AG04450 (cell line): Measurements from ENCODE around the gene RFX2. TPM values are rescaled to one million over a fixed set of nuclear protein-coding genes. Genes with fewer than 3 reads are reported as not detected.

Experiments
- CTCF ChIA-PET: fragments of 300-600, 350-600 bp; formaldehyde crosslinking; extraction: SDS; loops from one replicate; lab custom pipeline; 2022; ENCODE audit warnings: antibody characterized with exemption, inconsistent platforms; lab: Charles Lee
- POLR2A ChIA-PET: fragments of 350-600 bp; formaldehyde crosslinking; extraction: SDS; loops from one replicate; lab custom pipeline; 2021; ENCODE audit warnings: antibody characterized with exemption, inconsistent platforms; lab: Yijun Ruan, JAX
- DNase-seq: peaks from one replicate; pipeline ENCODE4 v3.0.0-alpha.2; 2011; ENCODE audit warnings: low read depth, low spot score
- H3K27ac ChIP-seq: one replicate; pipeline ENCODE4 v1.5.1; 2012; ENCODE audit warnings: low read depth, low read length, control low read depth
- H3K27me3 ChIP-seq: one replicate; pipeline ENCODE4 v1.6.0; 2012; ENCODE audit warnings: low read length; ENCODE audit not compliant: control insufficient read depth, insufficient read depth
- H3K4me3 ChIP-seq: 2 replicates; pipeline ENCODE4 v1.5.1; 2011; ENCODE audit warnings: mild to moderate bottlenecking, low read depth, low read length, control low read depth
- H3K9me3 ChIP-seq: 2 replicates; pipeline ENCODE4 v1.5.1; 2012; ENCODE audit warnings: low read length; ENCODE audit not compliant: control insufficient read depth, insufficient read depth
- polyA minus RNA-seq: library from RNA; depleted of rRNA, polyadenylated mRNA; stranded (reverse); fragments of >200 nt; gene quantifications from 2 replicates; pipeline ENCODE4 v1.2.3, GENCODE V29; 2011; rRNA and poly(A)+ RNA removed
- polyA plus RNA-seq: library from polyadenylated mRNA; depleted of rRNA; stranded (reverse); fragments of >200 nt; gene quantifications from 2 replicates; pipeline ENCODE4 v1.2.3, GENCODE V29; 2011; rRNA removed
- TF ChIP-seq, protein P1 (sequence below): IDR thresholded peaks from 2 replicates; pipeline ENCODE4 v1.5.1; 2011; ENCODE audit warnings: low read depth, low read length, control low read depth, inconsistent platforms

RFX2 gene
- polyA plus RNA-seq: 2.7 and 2.9 TPM in 2 replicates
- polyA minus RNA-seq: 7.3 and 9.8 TPM in 2 replicates

DNA sequence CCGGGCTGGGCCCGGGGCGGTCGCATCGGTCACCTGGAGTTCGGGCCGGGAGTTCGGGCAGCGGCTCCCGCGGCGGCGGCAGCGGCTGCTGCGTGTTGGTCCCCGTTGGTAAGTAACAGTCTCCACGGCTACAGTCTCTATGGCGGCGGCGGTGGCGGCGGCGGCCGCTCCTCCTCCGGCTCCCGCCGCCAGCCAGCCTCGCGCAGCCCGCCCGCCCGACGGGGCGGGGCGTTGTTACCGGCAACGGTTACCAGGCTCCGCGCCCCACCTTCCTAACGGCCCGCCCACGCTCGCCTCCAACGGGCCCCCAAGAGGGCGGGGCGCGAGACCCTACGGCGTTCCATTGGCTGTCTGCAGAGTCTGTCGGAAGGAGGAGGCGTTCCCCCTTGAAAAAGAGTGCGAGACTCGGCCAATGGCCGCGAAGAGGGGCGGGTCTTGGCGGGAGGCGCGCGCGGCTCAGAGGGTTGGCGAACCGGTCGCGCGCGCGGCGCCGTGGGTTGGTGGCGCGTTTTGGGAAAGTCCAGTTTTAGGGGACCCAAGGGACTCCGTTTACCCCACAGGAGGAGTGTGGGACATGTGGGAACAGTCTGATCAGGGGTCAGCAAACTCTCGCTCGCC is at the start of gene RFX2:
Gene RFX2, minus strand, starts transcription at position 141 of the 618 bp plus-strand sequence. CDS start 63,004 bp downstream, outside the sequence.
- POLR2A ChIA-PET: interaction anchor here (0.5 kb wide), 1 partner anchor 128 kb away, joined by 3 read pairs; no protein-coding TSS in a partner anchor
- TF ChIP-seq, protein P1, sequence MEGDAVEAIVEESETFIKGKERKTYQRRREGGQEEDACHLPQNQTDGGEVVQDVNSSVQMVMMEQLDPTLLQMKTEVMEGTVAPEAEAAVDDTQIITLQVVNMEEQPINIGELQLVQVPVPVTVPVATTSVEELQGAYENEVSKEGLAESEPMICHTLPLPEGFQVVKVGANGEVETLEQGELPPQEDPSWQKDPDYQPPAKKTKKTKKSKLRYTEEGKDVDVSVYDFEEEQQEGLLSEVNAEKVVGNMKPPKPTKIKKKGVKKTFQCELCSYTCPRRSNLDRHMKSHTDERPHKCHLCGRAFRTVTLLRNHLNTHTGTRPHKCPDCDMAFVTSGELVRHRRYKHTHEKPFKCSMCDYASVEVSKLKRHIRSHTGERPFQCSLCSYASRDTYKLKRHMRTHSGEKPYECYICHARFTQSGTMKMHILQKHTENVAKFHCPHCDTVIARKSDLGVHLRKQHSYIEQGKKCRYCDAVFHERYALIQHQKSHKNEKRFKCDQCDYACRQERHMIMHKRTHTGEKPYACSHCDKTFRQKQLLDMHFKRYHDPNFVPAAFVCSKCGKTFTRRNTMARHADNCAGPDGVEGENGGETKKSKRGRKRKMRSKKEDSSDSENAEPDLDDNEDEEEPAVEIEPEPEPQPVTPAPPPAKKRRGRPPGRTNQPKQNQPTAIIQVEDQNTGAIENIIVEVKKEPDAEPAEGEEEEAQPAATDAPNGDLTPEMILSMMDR: no peak
- Histone ChIP-seq H3K27me3 (no peaks in the 10 kb centered on the region), H3K9me3 (no peaks in the 10 kb centered on the region), H3K27ac (no peak within 1 kb of the TSS), H3K4me3 (peak within 1 kb of the TSS; percentile 69)
- peak; percentile 95 for DNase-seq
- CTCF ChIA-PET: interaction anchor here (0.9 to 3.4 kb wide), 4 partner anchors 15 to 62 kb away, joined by 4 to 12 read pairs (median 4); no protein-coding TSS in a partner anchor

- POLR2A ChIA-PET: no interaction called here
Measured at GRCh38 chr19:6156033-6156432, 45.7 kb upstream of the RFX2 start.

DNA sequence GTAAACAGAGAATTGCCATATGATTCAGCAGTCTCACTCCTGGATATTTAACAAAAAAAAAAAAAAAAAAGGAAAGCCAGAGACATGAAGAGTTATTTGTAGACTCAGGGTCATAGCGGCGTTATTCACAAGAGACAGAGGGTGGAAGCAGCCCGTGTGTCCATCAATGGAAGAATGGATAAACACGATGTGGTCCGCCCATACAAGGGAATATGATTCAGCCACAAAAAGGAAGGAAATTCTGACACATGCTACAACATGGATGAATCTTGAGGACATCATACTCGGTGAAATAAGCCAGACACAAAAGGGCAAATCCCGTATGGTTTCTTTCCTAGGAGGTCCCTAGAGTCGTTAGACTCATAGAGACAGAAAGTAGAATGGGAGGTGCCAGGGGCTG is 40.0 kb upstream of the RFX2 start:
- POLR2A ChIA-PET: interaction anchor here (0.8 kb wide), 1 partner anchor 74 kb away, joined by 6 read pairs; no protein-coding TSS in a partner anchor
- CTCF ChIA-PET: no interaction called here

More at GRCh38 chr19:6156033-6156432, 45.7 kb upstream of the RFX2 start:
- CTCF ChIA-PET: no interaction called here
- DNase-seq: no peak
- TF ChIP-seq, protein P1: no peak
- Histone ChIP-seq H3K27ac (no peak overlapping the region), H3K4me3 (no peak overlapping the region), H3K27me3 (no peaks in the 10 kb centered on the region), H3K9me3 (peaks cover 7% of the 10 kb centered on the region; the same call in 1 of the 2 replicates)

DNA sequence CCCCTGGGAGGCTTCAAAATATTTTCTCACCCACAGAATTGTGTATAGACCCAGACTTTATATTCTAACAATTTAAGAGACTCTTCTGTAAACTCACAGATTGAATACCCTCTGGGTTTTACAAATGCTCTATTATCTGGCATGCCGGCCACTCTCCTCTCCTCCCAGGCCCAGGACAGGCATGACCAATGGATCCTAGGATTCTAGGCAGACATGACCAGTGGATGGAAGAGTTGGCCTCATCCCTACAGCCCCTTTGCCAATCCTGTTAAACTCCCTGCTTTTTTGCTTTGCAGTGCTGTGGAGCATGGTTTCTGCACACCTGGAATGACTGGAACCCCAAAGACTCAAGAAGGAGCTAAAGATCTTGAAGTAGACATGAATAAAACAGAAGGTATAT is 30.9 kb upstream of the RFX2 start:
- TF ChIP-seq, protein P1: no peak
- no peaks in the 10 kb centered on the region for H3K9me3 ChIP-seq
- ChIA-PET CTCF (no interaction called here), POLR2A (no interaction called here)
- no peak overlapping the region for H3K27ac ChIP-seq
- DNase-seq: no peak
- H3K4me3 ChIP-seq: no peak overlapping the region
- peaks cover 4% of the 10 kb centered on the region for H3K27me3 ChIP-seq

More for the DNA sequence above, 40.0 kb upstream of the RFX2 start:
- H3K27me3 ChIP-seq: no peaks in the 10 kb centered on the region
- DNase-seq: no peak
- TF ChIP-seq, protein P1: no peak
- H3K27ac ChIP-seq: no peak overlapping the region
- no peak overlapping the region for H3K4me3 ChIP-seq
- peaks cover 4% of the 10 kb centered on the region for H3K9me3 ChIP-seq

DNA sequence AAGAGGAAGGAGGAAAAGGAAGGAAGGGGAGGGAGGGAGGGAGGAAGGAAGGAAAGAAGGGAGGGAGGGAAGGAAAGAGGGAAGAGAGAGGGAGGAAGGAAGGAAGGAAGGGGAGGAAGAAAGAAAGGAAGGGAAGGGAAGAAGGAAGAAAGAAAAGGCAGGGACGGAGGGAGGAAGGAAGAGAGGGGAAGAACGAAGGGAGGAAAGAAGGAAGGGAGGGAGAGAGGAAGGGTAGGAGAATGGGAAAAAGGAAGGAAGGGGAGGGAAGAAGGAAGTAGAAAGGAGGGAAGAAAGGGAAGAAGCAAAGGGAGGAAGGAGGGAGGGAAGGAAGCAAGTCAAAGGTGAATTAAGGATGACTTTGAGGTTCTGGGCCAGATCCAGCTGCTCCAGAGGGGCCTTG is 28.2 kb upstream of the RFX2 start:
- no peak for DNase-seq
- Histone ChIP-seq H3K4me3 (no peak overlapping the region), H3K27me3 (peaks cover 3% of the 10 kb centered on the region), H3K9me3 (no peaks in the 10 kb centered on the region), H3K27ac (no peak overlapping the region)
- ChIA-PET POLR2A (no interaction called here), CTCF (interaction anchor here (0.9 kb wide), 1 partner anchor 13 kb away, joined by 3 read pairs; no protein-coding TSS in a partner anchor)
- TF ChIP-seq, protein P1: no peak
